ENCODE data around the gene ATP7A.
"Not testable (repeated sequence)": the region's sequence is repeated elsewhere in the genome, so short reads cannot be mapped to it uniquely, and the experiment has no call there.

ATP7A gene

DNA sequence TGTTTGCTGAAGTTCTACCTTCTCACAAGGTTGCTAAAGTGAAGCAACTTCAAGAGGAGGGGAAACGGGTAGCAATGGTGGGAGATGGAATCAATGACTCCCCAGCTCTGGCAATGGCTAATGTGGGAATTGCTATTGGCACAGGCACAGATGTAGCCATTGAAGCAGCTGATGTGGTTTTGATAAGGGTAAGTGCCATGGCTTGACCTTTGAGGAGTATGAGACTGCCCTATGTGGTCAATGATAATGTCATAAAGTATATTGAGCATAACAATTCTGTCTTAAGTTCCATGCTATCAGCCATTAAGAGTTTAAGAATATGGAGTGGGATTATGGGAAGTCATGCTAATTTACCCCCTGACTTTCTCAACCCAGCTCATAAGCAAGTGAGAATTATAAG lies 132.1 kb downstream of the ATP7A start:
- DNase-seq: no peak

DNA sequence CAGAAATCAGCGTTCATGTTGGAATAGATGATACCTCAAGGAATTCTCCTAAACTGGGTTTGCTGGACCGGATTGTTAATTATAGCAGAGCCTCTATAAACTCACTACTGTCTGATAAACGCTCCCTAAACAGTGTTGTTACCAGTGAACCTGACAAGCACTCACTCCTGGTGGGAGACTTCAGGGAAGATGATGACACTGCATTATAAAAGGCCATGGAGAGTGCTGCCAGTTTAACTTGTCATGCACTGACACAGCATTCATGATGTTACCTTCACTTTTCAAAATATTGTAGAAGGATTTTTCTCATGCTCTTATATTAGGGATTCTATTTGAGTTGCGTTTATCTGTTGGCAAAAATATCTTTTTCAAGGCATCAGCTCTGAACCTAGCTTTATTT lies 135.9 kb downstream of the ATP7A start:
- DNase-seq: no peak

- DNase-seq: no peak
These were observed 137.6 kb downstream of the ATP7A start for GRCh38 chrX:78048052-78048451.

- DNase-seq: no peak
These were observed 153.2 kb downstream of the ATP7A start for GRCh38 chrX:78063687-78064086.

- no peak for DNase-seq
These were observed 153.7 kb downstream of the ATP7A start for GRCh38 chrX:78064152-78064551.

DNA sequence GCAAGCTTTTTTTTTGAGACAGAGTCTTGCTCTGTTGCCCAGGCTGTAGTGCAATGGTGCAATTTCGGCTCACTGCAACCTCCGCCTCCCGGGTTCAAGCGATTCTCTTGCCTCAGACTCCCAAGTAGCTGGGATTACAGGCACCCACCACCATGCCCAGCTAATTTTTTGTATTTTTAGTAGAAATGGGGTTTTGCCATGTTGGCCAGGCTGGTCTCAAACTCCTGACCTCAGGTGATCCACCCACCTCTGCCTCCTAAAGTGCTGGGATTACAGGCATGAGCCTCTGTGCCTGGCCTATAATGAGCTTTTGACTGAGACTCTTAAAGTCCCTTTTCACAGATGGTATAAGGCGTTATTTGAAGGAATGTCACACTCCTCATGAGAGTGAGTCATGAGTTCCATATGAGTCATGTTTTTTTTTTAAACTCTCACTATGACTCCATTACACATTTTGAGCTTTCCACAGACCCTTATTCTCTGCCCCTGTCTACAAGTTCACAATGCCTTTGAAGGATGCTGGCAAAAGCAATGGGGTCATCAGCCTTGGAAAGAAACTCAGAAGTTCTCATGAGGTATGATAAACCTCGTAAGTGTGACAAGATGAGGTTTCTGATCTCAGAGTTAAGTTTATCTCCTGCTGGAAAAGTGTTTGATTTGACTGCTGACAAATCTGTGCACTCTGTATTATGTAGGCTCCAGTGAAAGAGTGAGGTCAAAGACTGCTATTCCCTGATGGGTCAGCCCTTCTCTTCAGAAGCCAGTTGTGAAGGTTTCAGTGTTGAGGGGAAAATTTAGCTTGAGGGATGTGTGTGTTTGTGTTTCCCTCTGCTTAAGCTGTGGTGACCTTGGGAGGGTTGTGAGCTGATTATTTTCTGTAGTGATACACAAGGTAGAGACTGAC lies 154.5 kb downstream of the ATP7A start:
- DNase-seq: not testable (repeated sequence)

DNA sequence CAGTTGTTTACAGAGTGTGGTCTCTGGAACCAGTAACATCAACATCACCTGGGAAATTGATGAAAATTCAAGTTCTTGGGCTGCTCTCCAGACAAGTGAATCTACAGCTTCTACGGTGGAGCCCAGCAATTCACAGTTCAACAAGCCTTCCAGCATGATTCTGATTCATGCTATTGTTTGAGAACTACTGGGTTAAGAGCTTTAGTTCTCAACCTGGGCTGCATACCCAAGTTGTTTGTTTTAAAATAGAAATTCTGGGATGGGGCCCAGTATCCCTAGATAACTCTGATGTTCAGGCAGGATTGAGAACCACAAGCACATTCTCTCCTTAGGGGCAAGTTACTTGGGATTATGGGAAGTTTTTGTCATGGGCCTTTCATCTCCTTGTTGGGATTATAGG lies 155.6 kb downstream of the ATP7A start:
- DNase-seq: no peak

GRCh38 chrX:78071331-78071730 lies 160.8 kb downstream of the ATP7A start:
- no peak for DNase-seq

DNA sequence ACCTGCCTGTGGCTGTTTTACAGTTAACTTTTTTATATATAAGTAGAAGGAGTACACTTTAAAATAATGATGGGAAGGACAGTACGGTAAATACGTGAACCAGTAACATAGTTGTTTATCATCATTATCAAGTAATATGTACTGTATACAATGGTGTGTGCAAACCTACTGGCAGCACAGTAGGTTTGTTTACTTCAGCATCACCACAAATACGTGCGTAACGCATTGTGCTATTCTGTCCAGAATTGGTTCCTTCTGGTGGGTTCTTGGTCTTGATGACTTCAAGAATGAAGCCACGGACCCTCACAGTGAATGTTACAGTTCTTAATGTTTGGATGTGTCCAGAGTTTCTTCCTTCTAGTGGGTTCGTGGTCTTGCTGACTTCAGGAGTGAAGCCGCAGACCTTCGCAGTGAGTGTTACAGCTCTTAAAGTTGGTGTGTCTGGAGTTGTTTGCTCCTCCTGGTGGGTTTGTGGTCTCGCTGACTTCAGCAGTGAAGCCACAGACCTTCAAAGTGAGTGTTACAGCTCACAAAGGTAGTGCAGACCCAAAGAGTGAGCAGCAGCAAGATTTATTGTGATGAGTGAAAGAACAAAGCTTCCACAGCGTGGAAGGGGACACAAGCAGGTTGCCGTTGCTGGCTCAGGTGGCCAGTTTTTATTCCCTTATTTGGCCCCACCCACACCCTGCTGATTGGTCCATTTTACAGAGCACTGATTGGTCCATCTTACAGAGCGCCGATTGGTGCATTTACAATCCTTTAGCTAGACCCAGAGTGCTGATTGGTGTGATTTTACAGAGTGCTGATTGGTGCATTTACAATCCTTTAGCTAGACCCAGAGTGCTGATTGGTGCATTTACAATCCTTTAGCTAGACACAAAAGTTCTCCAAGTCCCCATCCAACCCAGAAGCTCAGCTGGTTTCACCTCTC lies 162.9 kb downstream of the ATP7A start:
- DNase-seq: not testable (repeated sequence)

- no peak for DNase-seq
These were observed 163.6 kb downstream of the ATP7A start for GRCh38 chrX:78074088-78074487.

GRCh38 chrX:78075787-78076389 lies 165.4 kb downstream of the ATP7A start:
- DNase-seq: no peak

DNA sequence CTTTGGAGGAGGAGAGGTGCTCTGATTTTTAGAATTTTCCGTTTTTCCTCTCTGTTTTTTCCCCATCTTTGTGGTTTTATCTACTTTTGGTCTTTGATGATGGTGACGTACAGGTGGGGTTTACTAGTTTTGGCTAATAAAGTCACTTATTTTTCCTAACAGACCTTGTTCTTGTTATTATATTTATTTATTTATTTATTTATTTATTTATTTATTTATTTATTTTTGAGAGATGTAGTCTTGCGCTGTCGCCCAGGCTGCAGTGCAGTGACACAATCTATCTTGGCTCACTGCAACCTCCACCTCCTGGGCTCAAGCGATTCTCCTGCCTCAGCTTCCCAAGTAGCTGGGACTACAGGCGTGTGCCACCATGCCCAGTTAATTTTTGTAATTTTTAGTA lies 170.9 kb downstream of the ATP7A start:
- not testable (repeated sequence) for DNase-seq

DNA sequence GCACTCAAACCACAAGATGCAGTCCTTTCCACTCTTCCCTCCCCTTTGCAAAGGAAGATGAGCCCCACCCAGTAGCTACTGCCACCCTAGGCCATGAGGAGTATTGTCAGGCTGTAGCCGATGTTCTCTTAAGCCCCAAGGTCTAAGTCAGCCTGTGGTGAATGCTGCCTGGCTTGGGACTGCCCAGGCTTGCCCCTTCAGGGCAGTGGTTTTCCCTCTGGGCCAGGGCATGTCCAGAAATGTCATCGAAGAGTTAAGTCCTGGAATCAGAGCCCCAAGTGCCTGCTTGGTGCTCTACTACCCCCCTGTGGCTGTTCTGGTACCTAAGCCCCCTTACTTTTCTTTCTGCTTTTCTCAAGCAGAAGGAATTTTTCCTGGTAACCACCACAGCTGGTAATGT lies 181.8 kb downstream of the ATP7A start:
- DNase-seq: no peak

- no peak for DNase-seq
These were observed 187.6 kb downstream of the ATP7A start for GRCh38 chrX:78098108-78098507.
